Type B pancreatic cell (in vitro differentiated cells): ENCODE data around the gene NDUFB5. TPM values are rescaled to one million over a fixed set of nuclear protein-coding genes. Genes with fewer than 3 reads are reported as not detected.

ENCODE experiments used
- DNase-seq: peaks from one replicate; pipeline ENCODE4 v3.0.0; 2021; ENCODE audit warnings: mixed read lengths; ENCODE audit not compliant: unreplicated experiment; ENCODE audit errors: extremely low spot score
- H3K27ac Mint-ChIP-seq: 2 replicates; pipeline ENCODE4 v1.8.0; 2021; ENCODE audit warnings: mild to moderate bottlenecking, mixed read lengths
- H3K27me3 Mint-ChIP-seq: 2 replicates; pipeline ENCODE4 v1.8.0; 2021; ENCODE audit warnings: mixed read lengths
- H3K36me3 Mint-ChIP-seq: 2 replicates; pipeline ENCODE4 v1.8.0; 2021; ENCODE audit warnings: mixed read lengths
- H3K4me1 Mint-ChIP-seq: one replicate; pipeline ENCODE4 v1.8.0; 2021; ENCODE audit warnings: mixed read lengths; ENCODE audit not compliant: unreplicated experiment
- H3K4me3 Mint-ChIP-seq: 2 replicates; pipeline ENCODE4 v1.8.0; 2021; ENCODE audit warnings: mild to moderate bottlenecking, mixed read lengths
- H3K9me3 Mint-ChIP-seq: 2 replicates; pipeline ENCODE4 v1.8.0; 2021; ENCODE audit warnings: mixed read lengths
- total RNA-seq: library from RNA; stranded (reverse); gene quantifications from 2 replicates; pipeline ENCODE4 v1.2.1, GENCODE V29; 2021; ENCODE audit warnings: low replicate concordance
- TF ChIP-seq, protein P1 (sequence below): fragments of 200-600 bp; sonication (generic); conservative IDR thresholded peaks from 2 replicates; pipeline ENCODE4 v1.5.0; 2021; ENCODE audit warnings: antibody characterized with exemption, mild to moderate bottlenecking

The NDUFB5 gene
- total RNA-seq, 1 donor from 2014 or later = 91.5 TPM

DNA sequence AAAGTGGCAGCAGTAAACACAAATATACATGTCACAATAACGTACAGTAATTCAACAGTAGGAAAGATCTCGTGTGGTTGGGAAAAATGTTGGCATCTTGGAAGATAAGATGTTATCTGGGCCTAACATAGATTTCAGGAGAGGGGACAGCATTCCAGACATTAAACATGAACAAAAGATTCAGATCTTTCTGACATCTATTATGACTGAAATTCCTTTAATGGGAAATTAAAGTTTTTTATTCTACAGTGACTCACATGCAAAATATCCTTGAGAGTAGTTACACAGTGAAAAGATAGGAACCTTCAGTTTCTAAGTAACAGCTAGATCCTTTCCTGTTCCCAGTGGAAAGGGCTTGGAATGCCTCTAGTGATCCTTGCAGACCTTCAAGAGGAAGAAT lies 9.2 kb downstream of the NDUFB5 start:
- Mint-ChIP-seq H3K4me1 (no peaks in the 10 kb centered on the region), H3K9me3 (no peaks in the 10 kb centered on the region), H3K4me3 (no peak overlapping the region), H3K27me3 (no peaks in the 10 kb centered on the region), H3K36me3 (peaks cover 18% of the 10 kb centered on the region), H3K27ac (no peak overlapping the region)
- TF ChIP-seq, protein P1, sequence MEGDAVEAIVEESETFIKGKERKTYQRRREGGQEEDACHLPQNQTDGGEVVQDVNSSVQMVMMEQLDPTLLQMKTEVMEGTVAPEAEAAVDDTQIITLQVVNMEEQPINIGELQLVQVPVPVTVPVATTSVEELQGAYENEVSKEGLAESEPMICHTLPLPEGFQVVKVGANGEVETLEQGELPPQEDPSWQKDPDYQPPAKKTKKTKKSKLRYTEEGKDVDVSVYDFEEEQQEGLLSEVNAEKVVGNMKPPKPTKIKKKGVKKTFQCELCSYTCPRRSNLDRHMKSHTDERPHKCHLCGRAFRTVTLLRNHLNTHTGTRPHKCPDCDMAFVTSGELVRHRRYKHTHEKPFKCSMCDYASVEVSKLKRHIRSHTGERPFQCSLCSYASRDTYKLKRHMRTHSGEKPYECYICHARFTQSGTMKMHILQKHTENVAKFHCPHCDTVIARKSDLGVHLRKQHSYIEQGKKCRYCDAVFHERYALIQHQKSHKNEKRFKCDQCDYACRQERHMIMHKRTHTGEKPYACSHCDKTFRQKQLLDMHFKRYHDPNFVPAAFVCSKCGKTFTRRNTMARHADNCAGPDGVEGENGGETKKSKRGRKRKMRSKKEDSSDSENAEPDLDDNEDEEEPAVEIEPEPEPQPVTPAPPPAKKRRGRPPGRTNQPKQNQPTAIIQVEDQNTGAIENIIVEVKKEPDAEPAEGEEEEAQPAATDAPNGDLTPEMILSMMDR = no peak
- DNase-seq = no peak

DNA sequence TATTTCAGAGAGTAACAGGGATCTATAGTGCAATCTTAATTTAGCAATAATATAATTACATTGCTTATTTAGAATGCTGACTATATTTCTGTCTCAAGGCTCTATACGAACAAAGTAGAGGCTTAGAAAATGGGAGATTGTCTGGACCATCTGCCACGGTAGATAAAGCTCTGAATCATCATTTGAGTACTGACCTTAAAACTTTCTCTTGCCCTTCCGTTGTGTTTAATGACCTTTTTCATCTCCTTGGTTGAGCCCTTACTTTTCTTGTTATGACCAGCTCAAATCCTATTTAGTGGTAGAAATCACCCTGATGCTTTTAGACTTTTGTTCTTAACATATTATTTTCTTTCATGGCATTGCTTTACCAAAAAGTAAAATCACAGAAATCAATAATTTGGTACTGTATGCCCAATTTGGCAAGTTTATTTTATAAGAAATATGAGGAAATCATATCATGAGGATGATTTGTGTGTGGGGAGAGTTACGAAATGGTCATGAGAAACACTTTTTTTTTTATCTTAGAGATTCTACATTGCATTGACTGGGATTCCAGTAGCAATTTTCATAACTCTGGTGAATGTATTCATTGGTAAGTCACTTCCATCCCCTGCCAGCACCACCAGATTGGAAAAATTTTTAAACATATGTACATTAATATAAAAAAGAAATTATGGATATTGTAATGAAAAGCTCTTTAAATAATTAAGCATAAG lies 11.0 kb downstream of the NDUFB5 start:
- Mint-ChIP-seq H3K9me3 (no peaks in the 10 kb centered on the region), H3K36me3 (peaks cover 16% of the 10 kb centered on the region), H3K4me3 (no peak overlapping the region), H3K27me3 (no peaks in the 10 kb centered on the region), H3K4me1 (no peaks in the 10 kb centered on the region), H3K27ac (no peak overlapping the region)
- DNase-seq = no peak
- TF ChIP-seq, protein P1 = no peak

DNA sequence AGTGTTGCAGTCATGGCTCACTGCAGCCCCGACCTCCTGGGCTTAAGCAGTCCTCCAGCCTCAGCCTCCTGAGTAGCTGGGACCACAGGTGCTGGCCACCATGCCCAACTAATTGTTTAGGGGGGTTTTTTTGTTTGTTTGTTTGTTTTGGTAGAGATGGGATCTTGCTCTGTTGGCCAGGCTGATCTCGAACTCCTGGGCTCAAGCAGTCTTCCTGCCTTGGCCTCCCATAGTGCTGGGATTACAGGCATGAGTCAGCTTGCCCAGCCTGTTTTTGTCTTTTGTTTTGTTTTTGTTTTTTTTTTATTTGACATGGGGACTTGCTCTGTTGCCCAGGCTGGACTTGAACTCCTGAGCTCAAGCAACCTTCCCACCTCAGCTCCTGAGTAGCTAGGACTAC lies 17.4 kb downstream of the NDUFB5 start:
- Mint-ChIP-seq H3K27me3 (no peaks in the 10 kb centered on the region), H3K9me3 (no peaks in the 10 kb centered on the region), H3K4me3 (no peak overlapping the region), H3K4me1 (no peaks in the 10 kb centered on the region), H3K27ac (no peak overlapping the region), H3K36me3 (peaks cover 33% of the 10 kb centered on the region)
- TF ChIP-seq, protein P1 = no peak
- no peak for DNase-seq

DNA sequence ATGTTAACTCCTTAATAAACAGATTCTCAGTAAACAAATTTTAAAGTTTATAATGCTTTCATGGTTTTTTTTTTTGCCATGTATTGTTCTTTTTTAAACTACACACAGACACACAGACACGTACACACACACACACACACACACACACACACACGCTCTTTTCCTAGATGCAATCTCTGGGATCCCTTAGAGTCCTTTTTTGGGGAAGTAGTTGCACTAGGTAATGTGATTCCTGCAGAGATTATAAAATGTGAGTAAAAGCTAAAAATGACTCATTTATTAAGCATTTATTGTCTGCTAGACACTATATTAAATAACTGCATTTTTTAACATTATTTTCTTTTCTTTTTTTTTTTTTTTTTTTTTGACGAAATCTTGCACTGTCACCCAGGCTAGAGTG lies 19.9 kb downstream of the NDUFB5 start:
- TF ChIP-seq, protein P1 = no peak
- no peaks in the 10 kb centered on the region for H3K9me3 Mint-ChIP-seq
- no peak for DNase-seq
- no peak overlapping the region for H3K27ac Mint-ChIP-seq
- H3K36me3 Mint-ChIP-seq = peaks cover 25% of the 10 kb centered on the region
- H3K4me1 Mint-ChIP-seq = no peaks in the 10 kb centered on the region
- no peaks in the 10 kb centered on the region for H3K27me3 Mint-ChIP-seq
- H3K4me3 Mint-ChIP-seq = no peak overlapping the region

DNA sequence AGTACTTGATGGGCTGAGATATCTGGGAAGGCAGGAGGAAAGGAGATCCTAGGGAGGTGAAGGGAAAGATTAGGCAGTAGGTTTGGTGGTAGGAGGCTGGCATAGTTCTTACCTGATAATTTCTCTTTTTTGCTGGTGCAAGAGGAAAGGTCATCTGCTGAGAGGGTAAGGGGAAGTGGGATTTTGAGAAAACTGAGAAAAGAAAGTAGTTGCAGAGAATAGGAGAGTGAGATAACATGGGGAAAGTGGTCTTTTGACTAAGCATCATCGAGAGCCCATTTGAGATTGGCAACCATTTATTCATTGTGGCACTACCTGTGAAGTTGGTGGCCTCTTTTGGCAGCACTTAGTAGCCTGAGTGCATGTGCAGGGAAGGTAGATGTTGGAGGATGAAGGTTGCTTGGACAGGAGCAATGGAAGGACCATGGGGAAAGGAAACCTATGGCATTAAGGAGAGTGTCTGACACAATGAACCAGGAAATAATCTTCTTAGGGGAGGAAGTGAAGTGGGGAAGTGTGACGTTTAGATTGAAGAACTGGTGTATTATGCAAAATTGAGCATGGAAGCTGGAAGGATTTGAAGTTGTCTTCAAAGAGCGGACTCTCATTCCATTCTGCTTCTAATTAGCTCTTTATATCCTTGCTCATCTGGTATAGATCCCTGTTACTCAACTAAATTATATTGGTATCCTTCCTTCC lies 26.3 kb downstream of the NDUFB5 start:
- DNase-seq = no peak
- Mint-ChIP-seq H3K4me1 (no peaks in the 10 kb centered on the region), H3K27me3 (no peaks in the 10 kb centered on the region), H3K4me3 (no peak overlapping the region), H3K27ac (no peak overlapping the region), H3K9me3 (no peaks in the 10 kb centered on the region), H3K36me3 (peaks cover under 1% of the 10 kb centered on the region)
- TF ChIP-seq, protein P1 = no peak
